DOHH2 (cell line): ENCODE measurements around the gene EPB41L1.

ENCODE experiments used
- H3F3A ChIP-seq: fragments of 200-600 bp; sonication (generic), shearing (Covaris generic); 2 replicates; pipeline ENCODE4 v1.6.0; 2016; ENCODE audit warnings: antibody characterized with exemption, mild to moderate bottlenecking; ENCODE audit not compliant: control insufficient read depth, insufficient read depth
- H3K27ac ChIP-seq: fragments of 200-600 bp; sonication (generic); 2 replicates; pipeline ENCODE4 v1.5.1; 2014; ENCODE audit warnings: low read depth, mild to moderate bottlenecking, low read length, moderate library complexity
- H3K27me3 ChIP-seq: fragments of 200-600 bp; sonication (generic); 2 replicates; pipeline ENCODE4 v1.6.1; 2014; ENCODE audit warnings: mild to moderate bottlenecking, low read length, mixed read lengths; ENCODE audit not compliant: control insufficient read depth
- H3K36me3 ChIP-seq: fragments of 200-600 bp; sonication (generic); 2 replicates; pipeline ENCODE4 v1.6.1; 2014; ENCODE audit warnings: mild to moderate bottlenecking, low read length, moderate library complexity, mixed read lengths; ENCODE audit not compliant: control insufficient read depth
- H3K4me1 ChIP-seq: fragments of 200-600 bp; sonication (generic); 2 replicates; pipeline ENCODE4 v1.6.1; 2014; ENCODE audit warnings: mild to moderate bottlenecking, low read length, mixed read lengths; ENCODE audit not compliant: control insufficient read depth
- H3K4me2 ChIP-seq: fragments of 200-600 bp; sonication (generic); 2 replicates; pipeline ENCODE4 v1.6.0; 2014; ENCODE audit warnings: mild to moderate bottlenecking, low read length, moderate library complexity
- H3K4me3 ChIP-seq: fragments of 200-600 bp; sonication (generic); 2 replicates; pipeline ENCODE4 v1.5.1; 2014; ENCODE audit warnings: mild to moderate bottlenecking, low read length, mixed read lengths
- H3K79me2 ChIP-seq: fragments of 200-600 bp; sonication (generic); 2 replicates; pipeline ENCODE4 v1.6.1; 2014; ENCODE audit warnings: mild to moderate bottlenecking, low read length, mixed read lengths; ENCODE audit not compliant: control insufficient read depth
- H3K9me2 ChIP-seq: fragments of 200-600 bp; sonication (generic); replicated peaks from 2 replicates; pipeline ENCODE4 v1.6.1; 2014; ENCODE audit warnings: mild to moderate bottlenecking, low read length, mixed read lengths; ENCODE audit not compliant: control insufficient read depth
- H3K9me3 ChIP-seq: fragments of 200-600 bp; sonication (generic); 2 replicates; pipeline ENCODE4 v1.6.1; 2014; ENCODE audit warnings: antibody characterized with exemption, low read length, mixed read lengths; ENCODE audit not compliant: control insufficient read depth, insufficient read depth
- H4K20me1 ChIP-seq: fragments of 200-600 bp; sonication (generic); 2 replicates; pipeline ENCODE4 v1.6.0; 2014; ENCODE audit warnings: low read depth, mild to moderate bottlenecking, antibody characterized with exemption, low read length, moderate library complexity; ENCODE audit not compliant: control insufficient read depth, insufficient read depth
- EZH2phosphoT487 ChIP-seq: fragments of 200-600 bp; sonication (generic); IDR thresholded peaks from 2 replicates; pipeline ENCODE4 v1.6.1; 2017; ENCODE audit warnings: borderline replicate concordance, mild to moderate bottlenecking, antibody characterized with exemption, low read length, moderate library complexity, mixed read lengths
- TF ChIP-seq, protein P1 (sequence below): fragments of 200-600 bp; sonication (generic); IDR thresholded peaks from one replicate; pipeline ENCODE4 v1.5.1; 2014; ENCODE audit warnings: antibody characterized with exemption, mild to moderate bottlenecking, low read depth, low read length; ENCODE audit not compliant: poor library complexity, severe bottlenecking

Gene EPB41L1

DNA sequence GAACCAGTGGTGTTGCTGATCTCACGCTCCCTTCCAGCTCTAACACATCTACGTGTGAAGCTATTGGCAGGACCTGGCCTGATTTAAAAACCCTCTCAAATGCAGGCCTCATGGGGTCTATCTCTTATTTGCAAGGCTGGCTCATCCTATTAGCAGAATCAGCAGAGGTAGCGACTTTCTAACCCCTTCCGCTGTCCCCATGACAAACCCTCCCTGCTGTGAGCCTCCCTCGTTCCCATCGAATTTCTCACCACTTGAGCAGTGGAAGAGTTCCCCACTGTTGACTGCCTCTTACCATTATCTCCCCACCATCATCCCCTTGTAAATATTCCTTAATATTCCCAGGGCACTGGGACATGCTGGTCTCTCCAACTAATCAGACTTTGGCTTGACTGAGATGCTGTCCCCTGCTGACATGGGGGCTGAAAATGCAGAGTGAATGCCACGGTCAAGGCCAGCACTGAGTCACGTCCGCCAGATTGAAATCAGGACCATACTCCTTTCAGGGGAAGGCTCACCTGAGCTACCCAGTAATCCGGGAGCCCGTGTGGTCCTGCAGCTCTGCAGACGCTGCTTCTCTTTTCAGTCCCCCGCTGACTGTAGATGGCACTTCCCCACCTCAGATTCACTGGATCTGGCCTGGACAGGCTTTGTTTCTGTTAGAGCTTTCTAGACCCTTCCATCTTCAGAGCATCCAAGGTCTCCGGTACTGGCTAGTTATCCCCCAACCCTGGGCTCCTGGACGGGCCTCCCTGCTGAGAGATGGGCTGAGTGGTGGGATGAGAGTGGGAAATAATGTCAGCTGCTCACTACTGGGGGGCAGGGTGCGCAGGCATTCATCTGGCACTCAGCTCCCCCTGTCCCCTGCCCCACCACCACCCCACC, 104.9 kb downstream of the EPB41L1 start:
- no peaks in the 10 kb centered on the region for H4K20me1 ChIP-seq
- H3K9me2 ChIP-seq, result no peaks in the 10 kb centered on the region
- H3K36me3 ChIP-seq, result peaks cover 7% of the 10 kb centered on the region; the same call in 1 of the 2 replicates
- no peaks in the 10 kb centered on the region for H3K4me1 ChIP-seq
- TF ChIP-seq EZH2phosphoT487, result no peak
- TF ChIP-seq, protein P1, sequence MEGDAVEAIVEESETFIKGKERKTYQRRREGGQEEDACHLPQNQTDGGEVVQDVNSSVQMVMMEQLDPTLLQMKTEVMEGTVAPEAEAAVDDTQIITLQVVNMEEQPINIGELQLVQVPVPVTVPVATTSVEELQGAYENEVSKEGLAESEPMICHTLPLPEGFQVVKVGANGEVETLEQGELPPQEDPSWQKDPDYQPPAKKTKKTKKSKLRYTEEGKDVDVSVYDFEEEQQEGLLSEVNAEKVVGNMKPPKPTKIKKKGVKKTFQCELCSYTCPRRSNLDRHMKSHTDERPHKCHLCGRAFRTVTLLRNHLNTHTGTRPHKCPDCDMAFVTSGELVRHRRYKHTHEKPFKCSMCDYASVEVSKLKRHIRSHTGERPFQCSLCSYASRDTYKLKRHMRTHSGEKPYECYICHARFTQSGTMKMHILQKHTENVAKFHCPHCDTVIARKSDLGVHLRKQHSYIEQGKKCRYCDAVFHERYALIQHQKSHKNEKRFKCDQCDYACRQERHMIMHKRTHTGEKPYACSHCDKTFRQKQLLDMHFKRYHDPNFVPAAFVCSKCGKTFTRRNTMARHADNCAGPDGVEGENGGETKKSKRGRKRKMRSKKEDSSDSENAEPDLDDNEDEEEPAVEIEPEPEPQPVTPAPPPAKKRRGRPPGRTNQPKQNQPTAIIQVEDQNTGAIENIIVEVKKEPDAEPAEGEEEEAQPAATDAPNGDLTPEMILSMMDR, result no peak
- H3K79me2 ChIP-seq, result no peaks in the 10 kb centered on the region
- H3K4me2 ChIP-seq, result no peak overlapping the region
- no peak overlapping the region for H3K27ac ChIP-seq
- H3K27me3 ChIP-seq, result no peaks in the 10 kb centered on the region
- H3K9me3 ChIP-seq, result no peaks in the 10 kb centered on the region
- no peak overlapping the region for H3K4me3 ChIP-seq
- no peaks in the 10 kb centered on the region for H3F3A ChIP-seq

DNA sequence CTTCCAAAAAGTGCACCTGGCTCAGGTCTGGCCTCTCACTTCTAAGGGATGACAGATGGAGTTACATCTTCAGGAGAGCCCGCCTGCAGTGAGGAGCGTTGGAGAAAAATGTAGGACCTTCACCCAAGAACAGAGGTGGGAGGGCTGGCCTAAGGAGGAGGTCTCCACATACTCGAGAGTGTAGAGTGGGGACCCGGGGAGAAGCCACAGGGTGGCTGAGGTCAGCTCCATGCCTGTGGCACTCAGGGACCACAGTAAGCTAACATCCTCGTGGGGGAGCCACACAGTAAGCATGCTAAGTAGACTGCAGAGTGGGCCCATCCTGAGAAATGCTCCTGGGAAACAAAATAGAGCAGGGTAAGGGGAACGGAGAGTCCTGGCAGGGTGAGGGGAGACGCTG, 105.8 kb downstream of the EPB41L1 start:
- H3K9me2 ChIP-seq, result no peaks in the 10 kb centered on the region
- no peaks in the 10 kb centered on the region for H3F3A ChIP-seq
- TF ChIP-seq EZH2phosphoT487, result no peak
- TF ChIP-seq, protein P1, result no peak
- H3K4me2 ChIP-seq, result no peak overlapping the region
- H3K4me3 ChIP-seq, result no peak overlapping the region
- H4K20me1 ChIP-seq, result no peaks in the 10 kb centered on the region
- no peaks in the 10 kb centered on the region for H3K9me3 ChIP-seq
- H3K27me3 ChIP-seq, result no peaks in the 10 kb centered on the region
- peaks cover 7% of the 10 kb centered on the region; the same call in 1 of the 2 replicates for H3K36me3 ChIP-seq
- no peak overlapping the region for H3K27ac ChIP-seq
- no peaks in the 10 kb centered on the region for H3K79me2 ChIP-seq
- H3K4me1 ChIP-seq, result no peaks in the 10 kb centered on the region

DNA sequence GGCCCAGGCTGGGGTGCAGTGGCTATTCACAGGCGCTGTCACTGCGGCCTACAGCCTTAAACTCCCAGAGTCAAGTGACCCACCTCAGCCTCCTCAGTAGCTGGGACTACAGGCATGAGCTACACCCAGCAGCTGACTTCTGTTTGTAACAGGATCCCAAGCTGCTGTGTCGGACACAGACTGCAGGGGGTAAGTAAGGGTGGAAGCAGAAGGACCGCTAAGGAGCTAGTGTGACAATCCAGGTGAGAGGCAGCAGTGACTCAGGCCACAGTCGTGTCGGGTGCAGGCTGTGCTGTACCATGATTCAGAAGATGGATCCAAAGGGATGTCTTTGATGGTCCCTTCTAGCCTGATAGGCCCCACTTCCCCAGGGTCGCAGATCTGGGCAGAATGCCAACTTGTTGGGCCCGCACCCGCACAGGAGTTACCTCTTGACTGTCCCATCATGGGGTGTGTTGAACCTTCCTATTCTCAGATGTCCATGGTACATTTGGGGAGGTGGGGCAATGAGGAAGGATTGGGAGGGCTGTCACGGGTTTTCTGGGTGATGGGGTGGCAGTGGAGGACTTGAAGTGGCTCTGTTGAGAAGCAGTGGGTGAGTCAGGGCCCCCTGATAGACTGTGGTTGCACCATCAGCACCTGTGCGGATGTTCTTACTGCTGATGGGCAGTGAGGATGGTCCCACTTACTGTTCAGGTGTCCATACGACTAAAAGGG, 107.0 kb downstream of the EPB41L1 start:
- Histone ChIP-seq H3F3A (no peaks in the 10 kb centered on the region), H3K4me1 (no peaks in the 10 kb centered on the region), H3K79me2 (no peaks in the 10 kb centered on the region), H3K27me3 (no peaks in the 10 kb centered on the region), H3K9me3 (no peaks in the 10 kb centered on the region), H3K4me3 (no peak overlapping the region), H3K36me3 (no peaks in the 10 kb centered on the region), H4K20me1 (no peaks in the 10 kb centered on the region), H3K9me2 (no peaks in the 10 kb centered on the region), H3K27ac (no peak overlapping the region), H3K4me2 (no peak overlapping the region)
- TF ChIP-seq, protein P1, result no peak
- no peak for TF ChIP-seq EZH2phosphoT487
